ENCODE results near the gene MRPL12.

The MRPL12 gene

DNA sequence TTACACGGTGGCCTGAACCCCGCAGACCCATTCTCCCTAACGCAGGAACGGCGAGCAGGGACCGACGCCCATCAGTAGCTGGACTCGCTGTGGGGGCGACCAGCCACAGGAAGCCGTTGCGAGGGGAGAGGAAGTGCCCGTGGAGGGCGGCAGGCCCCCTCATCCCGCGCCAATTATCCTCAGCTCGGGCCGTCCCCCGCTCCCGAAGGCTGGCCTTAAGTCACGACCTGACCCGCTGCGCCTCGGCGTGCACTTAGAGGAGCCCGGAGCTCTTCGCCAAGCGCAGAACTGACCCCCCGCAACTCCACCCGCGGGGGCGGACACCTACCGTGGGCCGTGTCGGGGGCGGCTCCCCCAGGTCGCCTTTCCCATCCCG is 20.0 kb upstream of the MRPL12 start:
- no peak for DNase-seq

- peak; percentile 98 for DNase-seq
Measured at GRCh38 chr17:81683584-81684441, 19.4 kb upstream of the MRPL12 start, which contains the start of the genes ARL16 and HGS. ARL16 (minus strand) TSS chr17:81683797; CDS start chr17:81683753, 44 bp downstream. HGS (plus strand) TSS chr17:81684011; CDS start chr17:81684067, 56 bp downstream.

DNA sequence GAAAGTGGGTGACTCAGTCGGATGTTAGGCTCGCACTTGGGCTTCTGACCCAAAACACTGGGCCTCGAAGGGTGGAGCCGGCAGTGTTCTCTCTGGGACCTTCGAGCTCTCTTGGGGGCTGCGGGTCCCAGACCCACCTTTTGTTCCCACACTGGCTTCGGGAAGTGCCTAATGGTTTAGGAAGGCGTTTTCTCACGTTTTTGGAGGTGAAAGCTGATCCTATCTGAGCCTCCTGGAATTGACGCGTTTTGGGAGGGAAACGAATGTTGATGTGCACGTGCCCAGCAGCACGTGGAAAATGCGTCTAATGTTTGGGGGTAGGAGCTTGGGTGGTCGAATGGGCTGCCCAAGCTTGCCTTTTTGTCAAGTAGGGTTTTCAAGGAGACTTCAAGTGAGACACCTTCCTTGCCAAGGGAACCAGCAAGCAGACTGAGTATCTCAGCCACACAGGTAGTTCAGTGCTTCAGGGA is 18.7 kb upstream of the MRPL12 start:
- no peak for DNase-seq

GRCh38 chr17:81685108-81685507 is 18.1 kb upstream of the MRPL12 start:
- DNase-seq = no peak

- DNase-seq = no peak
Measured at GRCh38 chr17:81686614-81687013, 16.6 kb upstream of the MRPL12 start.

- DNase-seq = no peak
Measured at GRCh38 chr17:81687770-81688541, 15.2 kb upstream of the MRPL12 start.

- no peak for DNase-seq
Measured at GRCh38 chr17:81688616-81689015, 14.6 kb upstream of the MRPL12 start.

DNA sequence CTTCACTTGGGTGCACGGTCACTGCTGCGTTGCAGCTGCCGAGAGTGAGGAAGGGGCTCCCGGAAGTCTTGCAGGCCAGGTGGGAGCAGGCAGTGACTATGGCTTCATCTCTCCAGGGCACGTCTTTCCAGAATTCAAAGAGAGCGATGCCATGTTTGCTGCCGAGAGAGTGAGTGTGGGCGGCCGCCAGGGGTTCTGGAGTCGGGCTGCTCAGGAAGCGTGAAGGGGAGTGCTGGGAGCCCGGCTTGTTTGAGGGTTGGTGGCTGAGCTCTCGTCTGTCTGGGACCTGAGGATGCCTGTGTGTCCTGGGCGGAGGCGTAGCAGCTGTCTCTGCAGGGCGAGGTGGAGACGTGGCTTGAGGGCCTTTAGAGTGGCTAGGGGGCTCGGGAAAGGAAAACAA is 13.1 kb upstream of the MRPL12 start:
- DNase-seq = no peak

GRCh38 chr17:81690549-81690948 is 12.6 kb upstream of the MRPL12 start:
- no peak for DNase-seq

GRCh38 chr17:81691196-81691595 is 12.0 kb upstream of the MRPL12 start:
- DNase-seq = no peak

DNA sequence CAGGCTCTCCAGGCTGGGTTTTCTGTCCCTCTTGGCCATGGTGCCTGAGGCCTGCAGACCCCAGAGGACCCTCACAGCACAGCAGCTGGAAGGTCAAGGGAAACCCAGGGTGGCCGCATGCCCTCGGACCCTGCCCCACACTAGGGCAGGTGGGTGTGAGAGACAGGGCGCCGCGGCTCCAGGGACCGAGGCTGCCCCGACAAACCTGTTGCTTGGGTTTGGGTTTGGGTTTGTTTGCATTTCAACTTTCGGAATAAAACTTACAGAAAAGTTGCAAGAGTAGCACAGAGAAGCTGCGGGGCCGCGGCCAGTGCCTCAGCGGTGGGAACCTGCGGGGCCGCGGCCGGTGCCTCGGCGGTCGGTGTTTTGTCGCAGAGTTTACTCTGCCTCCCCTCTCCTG is 11.6 kb upstream of the MRPL12 start:
- no peak for DNase-seq

DNA sequence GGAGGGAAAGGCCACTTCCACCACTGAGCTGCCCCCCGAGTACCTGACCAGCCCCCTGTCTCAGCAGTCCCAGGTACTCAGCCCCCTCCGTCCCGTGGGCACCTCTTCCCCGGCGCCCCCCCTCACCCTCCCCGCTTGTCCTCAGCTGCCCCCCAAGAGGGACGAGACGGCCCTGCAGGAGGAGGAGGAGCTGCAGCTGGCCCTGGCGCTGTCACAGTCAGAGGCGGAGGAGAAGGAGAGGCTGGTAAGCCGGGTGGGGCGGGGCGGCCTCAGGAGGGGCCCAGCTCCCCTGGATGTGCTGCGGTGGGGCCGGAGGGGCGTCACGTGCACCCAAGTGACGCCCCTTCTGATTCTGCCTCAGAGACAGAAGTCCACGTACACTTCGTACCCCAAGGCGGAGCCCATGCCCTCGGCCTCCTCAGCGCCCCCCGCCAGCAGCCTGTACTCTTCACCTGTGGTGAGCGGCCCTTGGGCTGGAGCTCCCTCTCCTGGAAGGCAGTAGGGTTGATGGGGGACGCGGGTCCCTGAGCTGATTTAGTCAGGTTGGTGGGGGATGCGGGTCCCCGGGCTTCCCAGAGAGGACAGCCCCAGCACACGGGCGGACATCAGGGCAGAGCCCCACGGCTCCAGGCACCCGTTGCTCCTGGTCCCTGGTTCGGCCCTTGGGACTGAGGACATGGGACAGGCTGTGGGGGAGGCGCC is 9.5 kb upstream of the MRPL12 start:
- DNase-seq = no peak

- no peak for DNase-seq
Measured at GRCh38 chr17:81694810-81695209, 8.4 kb upstream of the MRPL12 start.

- DNase-seq = no peak
Measured at GRCh38 chr17:81695211-81695610, 8.0 kb upstream of the MRPL12 start.

GRCh38 chr17:81695801-81696200 is 7.4 kb upstream of the MRPL12 start:
- no peak for DNase-seq

DNA sequence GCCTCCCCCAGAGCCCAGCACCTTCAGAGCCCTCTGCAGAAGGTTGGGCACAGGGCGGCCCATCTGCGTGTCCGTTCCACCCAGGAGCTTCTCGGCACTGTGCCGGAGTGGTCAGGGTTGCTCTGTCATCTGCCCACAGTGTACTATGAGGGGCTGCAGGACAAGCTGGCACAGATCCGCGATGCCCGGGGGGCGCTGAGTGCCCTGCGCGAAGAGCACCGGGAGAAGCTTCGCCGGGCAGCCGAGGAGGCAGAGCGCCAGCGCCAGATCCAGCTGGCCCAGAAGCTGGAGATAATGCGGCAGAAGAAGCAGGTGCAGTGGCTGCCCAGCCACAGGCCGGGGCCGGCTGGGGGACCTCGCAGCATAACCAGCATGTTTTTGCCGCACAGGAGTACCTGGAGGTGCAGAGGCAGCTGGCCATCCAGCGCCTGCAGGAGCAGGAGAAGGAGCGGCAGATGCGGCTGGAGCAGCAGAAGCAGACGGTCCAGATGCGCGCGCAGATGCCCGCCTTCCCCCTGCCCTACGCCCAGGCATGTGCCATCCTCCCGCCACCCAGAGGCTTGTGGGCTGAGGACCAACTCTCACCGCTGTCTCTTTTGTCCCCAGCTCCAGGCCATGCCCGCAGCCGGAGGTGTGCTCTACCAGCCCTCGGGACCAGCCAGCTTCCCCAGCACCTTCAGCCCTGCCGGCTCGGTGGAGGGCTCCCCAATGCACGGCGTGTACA is 6.8 kb upstream of the MRPL12 start:
- DNase-seq = no peak

- no peak for DNase-seq
Measured at GRCh38 chr17:81697261-81698044, 5.7 kb upstream of the MRPL12 start.

GRCh38 chr17:81700353-81701287 is 2.5 kb upstream of the MRPL12 start:
- DNase-seq = no peak

DNA sequence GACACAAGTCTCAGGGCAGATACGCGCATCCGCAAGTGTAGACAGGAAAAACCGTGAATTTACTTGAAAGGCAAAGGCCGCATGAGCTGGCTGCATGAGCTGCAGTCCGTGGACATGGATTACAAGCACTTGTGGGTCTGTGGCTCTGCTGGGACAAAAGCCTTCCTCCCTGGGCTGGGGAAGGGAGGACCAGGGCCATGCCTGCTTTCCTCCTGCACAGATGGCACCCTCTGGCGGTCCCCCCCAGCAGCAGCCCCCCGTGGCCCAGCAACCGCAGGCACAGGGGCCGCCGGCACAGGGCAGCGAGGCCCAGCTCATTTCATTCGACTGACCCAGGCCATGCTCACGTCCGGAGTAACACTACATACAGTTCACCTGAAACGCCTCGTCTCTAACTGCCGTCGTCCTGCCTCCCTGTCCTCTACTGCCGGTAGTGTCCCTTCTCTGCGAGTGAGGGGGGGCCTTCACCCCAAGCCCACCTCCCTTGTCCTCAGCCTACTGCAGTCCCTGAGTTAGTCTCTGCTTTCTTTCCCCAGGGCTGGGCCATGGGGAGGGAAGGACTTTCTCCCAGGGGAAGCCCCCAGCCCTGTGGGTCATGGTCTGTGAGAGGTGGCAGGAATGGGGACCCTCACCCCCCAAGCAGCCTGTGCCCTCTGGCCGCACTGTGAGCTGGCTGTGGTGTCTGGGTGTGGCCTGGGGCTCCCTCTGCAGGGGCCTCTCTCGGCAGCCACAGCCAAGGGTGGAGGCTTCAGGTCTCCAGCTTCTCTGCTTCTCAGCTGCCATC is 1.7 kb upstream of the MRPL12 start:
- DNase-seq = no peak

Measured in central memory CD4-positive, alpha-beta T cell (primary cell).